Activated CD4-positive, CD25-positive, alpha-beta regulatory T cell treated with anti-CD3 and anti-CD28 coated beads, Interleukin-2, amount 50 U/mL, for 72 hours (primary cell): ENCODE results near the gene IL1RAPL1.

Experiments used
- DNase-seq: peaks from one replicate; pipeline ENCODE4 v3.0.0; 2021

IL1RAPL1 gene

GRCh38 chrX:29138003-29138402, 550.8 kb downstream of the IL1RAPL1 start:
- no peak for DNase-seq

GRCh38 chrX:29143356-29143755, 556.1 kb downstream of the IL1RAPL1 start:
- no peak for DNase-seq

DNA sequence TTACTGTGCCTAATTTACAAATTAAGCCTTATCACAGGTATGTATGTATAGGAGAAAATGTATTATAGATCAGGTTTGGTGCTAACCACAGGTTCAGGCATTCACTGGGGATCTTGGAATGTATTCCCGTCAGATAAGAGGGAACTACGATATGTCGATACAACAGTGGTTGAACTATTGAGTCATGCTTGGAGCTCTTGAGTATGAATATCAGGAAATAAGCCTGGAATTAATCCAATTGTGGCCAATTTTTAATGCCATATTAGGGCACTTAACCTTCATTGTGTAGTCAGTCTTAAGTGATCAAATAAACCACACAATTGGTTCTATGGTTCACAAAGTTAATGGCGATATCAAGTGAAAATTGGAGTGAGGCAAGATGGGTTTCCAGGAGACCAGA, 556.5 kb downstream of the IL1RAPL1 start:
- DNase-seq = no peak

GRCh38 chrX:29145316-29145715, 558.1 kb downstream of the IL1RAPL1 start:
- no peak for DNase-seq

DNA sequence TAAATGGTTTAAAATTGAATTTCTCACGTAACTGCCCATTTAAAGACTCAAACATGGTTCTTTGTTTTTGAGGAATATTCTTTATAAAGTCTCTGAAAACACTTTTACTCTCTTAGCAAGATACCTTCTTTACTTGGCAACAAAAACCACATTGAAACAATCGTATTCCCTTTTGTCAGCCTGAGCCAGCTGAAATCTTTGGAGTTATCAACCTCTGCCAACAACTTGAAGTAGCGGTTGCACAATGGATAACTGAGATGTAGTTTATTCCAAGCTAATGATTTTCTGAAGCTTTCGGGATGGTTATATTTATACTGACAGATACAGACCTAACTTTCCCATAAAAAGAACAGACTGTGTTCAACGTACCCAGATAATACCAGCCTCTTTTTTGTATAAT, 561.3 kb downstream of the IL1RAPL1 start:
- DNase-seq = no peak

GRCh38 chrX:29155286-29155685, 568.0 kb downstream of the IL1RAPL1 start:
- DNase-seq = no peak

DNA sequence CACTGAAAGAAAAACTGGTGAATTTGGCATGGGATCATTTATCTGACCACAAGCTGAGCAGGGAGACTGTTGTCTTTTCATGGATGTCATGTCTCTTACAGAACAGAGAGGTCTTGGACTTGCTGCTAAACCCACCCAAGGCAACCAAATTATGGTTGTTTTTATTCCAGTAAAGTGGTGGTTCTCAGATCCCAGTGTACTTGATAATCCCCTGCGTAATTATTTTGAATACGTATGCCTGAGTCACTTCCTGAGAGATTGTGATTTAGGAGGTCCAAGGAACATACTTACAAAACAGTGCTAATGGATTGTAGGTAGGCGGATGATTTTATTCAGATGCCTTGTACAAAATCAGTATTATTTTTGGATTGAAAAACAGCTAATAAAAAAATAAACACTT, 585.6 kb downstream of the IL1RAPL1 start:
- no peak for DNase-seq

GRCh38 chrX:29187264-29187663, 600.0 kb downstream of the IL1RAPL1 start:
- no peak for DNase-seq

GRCh38 chrX:29196501-29196900, 609.3 kb downstream of the IL1RAPL1 start:
- no peak for DNase-seq

DNA sequence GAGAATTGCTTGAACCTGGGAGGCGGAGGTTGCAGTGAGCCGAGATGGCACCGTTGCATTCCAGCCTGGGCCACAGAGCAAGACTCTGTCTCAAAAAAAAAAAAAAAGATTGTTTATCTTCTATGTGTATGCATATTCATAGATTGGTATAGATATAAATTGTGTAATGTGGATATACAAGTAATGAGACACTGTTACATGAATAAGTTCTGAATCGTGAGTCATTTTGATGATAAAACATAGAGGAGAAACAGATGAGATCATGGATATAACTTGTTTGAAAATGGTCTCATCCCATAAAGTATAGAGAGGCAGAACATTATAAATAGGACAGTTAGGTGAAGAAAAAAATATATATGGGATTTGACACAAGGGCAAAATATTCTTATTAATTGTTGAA, 628.0 kb downstream of the IL1RAPL1 start:
- DNase-seq = no peak

DNA sequence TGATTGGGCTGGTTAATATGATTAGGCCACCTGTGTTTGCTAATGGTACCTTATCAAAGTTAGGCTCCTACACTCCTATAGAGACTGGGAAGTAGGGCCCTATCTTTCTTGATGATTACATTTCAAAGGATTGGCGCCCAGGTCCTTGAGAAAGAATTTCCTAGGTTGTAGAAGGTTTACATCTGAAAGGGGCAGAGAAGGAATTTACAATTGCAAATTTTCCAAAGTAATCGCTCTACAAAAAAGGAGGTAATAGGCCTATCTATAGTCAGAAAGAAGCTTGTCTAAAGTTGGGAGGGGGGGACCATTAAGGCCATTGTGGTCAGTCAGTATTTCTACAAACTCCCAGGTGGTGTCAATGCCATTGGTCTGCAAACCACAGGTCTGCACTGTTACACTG, 638.4 kb downstream of the IL1RAPL1 start:
- no peak for DNase-seq

DNA sequence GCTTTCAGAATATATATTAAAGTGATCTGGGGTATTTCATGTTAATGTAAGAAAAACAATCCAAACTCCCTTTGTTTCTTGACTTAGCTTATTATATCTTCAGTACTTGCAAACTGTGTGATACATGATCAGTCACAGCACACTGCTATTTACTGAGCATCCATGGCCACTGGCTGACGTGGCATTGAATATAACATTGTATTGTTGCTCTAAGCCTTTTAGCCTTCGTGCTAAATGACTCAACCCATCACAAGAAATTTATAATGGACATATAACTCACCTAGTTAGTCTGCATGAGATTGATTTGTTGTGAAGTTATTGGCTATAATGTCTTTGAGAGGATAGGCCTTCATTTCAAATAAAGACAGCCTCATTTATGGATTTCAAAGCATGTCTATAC, 642.6 kb downstream of the IL1RAPL1 start:
- DNase-seq = no peak

GRCh38 chrX:29231800-29232199, 644.6 kb downstream of the IL1RAPL1 start:
- no peak for DNase-seq

GRCh38 chrX:29233592-29234183, 646.4 kb downstream of the IL1RAPL1 start:
- no peak for DNase-seq

DNA sequence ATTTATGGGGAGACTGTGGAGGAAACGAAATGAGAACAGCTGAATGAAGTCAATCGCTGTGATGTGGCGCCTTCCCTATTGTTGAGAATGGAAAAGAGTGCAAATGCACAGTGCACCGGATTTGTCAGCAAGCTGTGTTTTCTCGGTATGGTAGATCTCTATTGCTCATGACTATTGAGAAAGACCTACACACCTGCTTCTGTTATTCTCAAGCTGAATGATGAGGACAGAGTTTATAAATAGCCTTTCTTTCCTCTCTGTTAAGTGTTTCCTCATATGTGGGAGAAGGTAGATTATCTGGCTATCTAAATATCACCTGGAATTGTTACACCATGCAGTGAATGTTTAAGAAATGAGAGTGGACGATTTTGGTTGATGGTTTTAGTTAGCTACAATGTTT, 650.7 kb downstream of the IL1RAPL1 start:
- DNase-seq = no peak

DNA sequence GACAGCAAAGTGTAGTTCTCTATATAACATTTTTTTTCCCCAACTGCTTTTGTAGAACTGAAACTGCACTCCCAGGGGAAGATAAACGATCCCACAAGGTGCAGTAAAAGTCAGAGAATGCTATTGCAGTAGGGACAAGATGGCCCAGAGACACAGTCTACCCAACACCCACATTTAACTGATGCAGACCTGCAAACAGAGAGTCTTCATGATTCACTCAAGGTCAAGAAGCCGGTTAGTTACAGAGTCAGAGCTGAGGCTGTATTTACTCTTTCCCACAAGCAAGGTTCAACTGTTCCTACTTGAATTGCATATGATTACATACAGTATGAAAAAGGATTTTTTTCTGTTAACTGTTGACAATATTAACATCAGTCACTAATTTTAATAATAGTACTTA, 654.6 kb downstream of the IL1RAPL1 start:
- DNase-seq = no peak

- DNase-seq = no peak
These were observed 655.6 kb downstream of the IL1RAPL1 start for GRCh38 chrX:29242856-29243255.

GRCh38 chrX:29243942-29244341, 656.7 kb downstream of the IL1RAPL1 start:
- DNase-seq = no peak

DNA sequence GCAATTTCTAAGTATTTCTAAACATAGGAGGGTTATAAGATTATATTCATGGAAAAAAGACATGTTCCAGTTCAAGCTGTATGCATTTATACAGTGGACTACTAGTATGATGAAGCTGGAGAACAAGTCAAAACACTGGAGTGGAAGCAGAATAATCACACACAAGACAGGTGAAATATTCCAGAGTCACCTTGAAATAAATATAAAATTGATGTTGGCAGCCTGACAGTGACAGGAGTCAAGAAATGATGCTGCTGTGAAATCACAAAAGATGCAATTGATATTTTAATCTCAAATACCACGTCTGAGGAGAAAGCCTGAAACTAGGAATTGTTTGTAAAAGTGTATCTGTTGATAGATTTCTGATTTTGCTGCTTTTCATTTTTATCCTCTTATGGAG, 667.3 kb downstream of the IL1RAPL1 start:
- DNase-seq = no peak

DNA sequence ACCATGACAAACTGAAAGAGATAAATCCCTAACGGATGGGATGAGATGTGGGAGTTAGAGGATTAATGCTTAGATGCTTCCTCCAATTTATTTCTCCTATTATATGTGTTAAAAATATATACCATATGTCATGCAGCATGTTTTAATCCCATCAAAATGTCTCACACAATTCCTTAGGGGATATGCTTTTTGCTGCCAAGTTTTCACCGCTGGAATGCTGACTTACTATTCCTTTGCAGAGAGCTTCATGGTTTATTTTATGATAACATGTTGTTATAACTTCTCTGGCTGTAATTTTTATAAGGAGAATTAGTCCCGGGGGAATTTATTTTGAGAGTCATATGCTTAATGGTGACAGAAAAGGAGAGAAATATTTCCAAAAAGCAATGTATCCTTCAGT, 670.3 kb downstream of the IL1RAPL1 start:
- no peak for DNase-seq

GRCh38 chrX:29269390-29269789, 682.1 kb downstream of the IL1RAPL1 start:
- no peak for DNase-seq

DNA sequence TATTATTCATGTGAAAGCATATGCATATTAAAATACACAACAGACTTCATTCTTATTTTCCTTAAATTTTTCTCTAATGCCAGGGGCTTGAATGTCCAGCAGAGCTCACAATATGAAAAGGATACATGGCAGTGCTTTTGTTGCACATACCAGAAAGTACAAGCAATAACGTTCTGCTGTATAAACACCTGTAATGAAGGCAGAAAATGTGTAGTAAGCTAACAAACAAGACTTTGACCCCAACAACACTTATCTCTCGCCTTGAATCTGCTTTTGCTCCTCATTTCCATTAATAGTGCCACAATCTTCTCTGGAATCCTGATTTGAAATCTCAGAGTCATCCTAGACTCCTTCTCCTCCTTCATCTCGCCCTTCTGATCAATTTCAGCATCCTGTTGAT, 687.3 kb downstream of the IL1RAPL1 start:
- DNase-seq = no peak

DNA sequence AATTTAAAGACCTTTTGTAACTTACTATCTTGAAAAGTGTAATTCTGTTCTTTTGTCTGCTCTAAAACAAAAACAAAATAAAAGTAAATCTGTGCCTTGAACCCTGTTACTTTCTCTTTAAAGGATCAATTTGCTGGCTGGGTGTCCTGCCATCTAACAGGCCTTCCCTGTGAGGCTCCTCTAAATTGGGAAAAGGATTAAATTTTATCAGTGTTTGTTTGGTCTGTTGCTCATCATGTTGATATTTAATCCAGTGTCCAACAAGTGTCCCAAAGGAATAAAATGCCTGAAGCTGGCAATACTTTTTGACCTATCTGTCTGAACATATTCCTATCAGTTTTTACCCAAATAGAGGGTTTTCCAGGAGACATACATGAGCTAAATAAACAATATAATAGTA, 688.7 kb downstream of the IL1RAPL1 start:
- DNase-seq = no peak

DNA sequence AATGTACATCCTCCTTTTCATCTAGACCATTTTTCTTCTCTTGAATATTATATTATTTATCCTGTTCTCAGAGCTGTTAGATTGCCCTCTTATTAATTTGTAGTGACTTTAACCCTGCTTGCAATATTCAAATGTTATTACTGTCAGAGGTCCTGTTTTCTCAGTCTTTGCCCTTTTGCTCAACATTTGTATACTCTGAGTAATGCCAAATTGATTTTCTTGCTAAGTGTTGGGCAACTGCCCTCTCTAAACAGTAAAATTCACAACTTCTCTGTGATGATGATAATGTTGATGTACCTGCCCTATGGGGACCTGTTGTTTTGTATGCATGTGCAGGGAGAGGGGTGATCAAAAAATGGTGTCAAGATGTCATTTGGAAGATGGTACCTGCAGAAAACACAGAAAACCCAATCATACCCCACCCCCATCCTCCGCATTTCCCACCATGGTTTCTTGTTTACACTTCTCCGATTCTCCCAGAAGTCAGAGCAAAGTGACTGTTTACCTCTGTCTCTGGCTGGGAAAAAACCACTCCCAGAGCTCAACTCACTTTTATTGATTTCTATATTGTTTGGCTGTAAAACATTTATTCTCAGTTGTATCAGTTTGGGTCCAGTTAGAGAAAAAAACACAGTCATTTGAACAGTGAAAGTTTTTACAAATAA, 694.0 kb downstream of the IL1RAPL1 start:
- DNase-seq = no peak

DNA sequence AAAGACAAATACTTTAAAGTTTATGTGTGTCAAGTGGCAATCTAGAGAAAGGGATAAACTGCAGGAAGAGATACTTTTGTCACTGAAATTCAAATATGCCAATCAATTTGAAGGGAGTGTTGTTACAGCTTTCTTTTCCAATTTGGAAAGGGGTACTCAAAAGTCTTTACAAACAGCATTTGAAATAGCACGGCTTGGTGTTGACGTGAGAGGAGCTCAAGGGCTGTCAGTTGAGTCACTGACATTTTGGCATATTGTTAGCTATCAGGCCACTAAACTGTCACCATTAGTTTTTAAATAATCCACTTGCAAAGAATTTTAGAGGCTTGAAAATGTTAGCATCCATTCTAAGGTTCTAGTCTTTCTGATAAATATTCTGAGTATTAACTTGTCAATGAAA, 698.4 kb downstream of the IL1RAPL1 start:
- DNase-seq = no peak
